ENCODE results near the gene MUC5B. TPM values are rescaled to one million over a fixed set of nuclear protein-coding genes. Genes with fewer than 3 reads are reported as not detected.

MUC5B gene
- total and polyA plus RNA-seq, 4 donors, result 0.17 to 0.95 (median 0.50) TPM; not detected in 1

DNA sequence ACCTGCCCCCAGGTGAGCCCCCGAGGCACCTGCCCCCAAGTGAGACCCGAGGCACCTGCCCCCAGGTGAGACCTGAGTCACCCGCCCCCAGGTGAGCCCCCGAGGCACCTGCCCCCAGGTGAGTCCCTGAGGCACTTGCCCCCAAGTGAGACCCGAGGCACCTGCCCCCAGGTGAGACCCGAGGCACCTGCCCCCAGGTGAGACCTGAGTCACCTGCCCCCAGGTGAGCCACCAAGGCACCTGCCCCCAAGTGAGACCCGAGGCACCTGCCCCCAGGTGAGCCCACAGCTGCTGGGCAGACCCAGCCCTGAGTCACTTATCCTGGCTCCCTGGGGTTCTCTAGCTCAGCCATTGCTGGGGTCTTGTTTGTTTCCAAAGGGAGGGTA is 36.2 kb downstream of the MUC5B start:
- H3K4me1 ChIP-seq (ENCODE audit: control insufficient read depth in 4 of 4, insufficient read depth in 4 of 4, low read length in 3 of 4), result peaks cover 8 to 18% (median 14%) of the 10 kb centered on the region in 4 donors
- H3K9ac ChIP-seq (ENCODE audit: low read depth in 1 of 2, low read length in 2 of 2), result no peak overlapping the region
- no peak for DNase-seq (ENCODE audit: low spot score)
- no peak overlapping the region for H3K4me3 ChIP-seq (ENCODE audit: low read depth in 1 of 3, low read length in 3 of 3)
- WGBS, result 83% methylated on average over 7 of the region's 7 CpGs
- TF ChIP-seq EGR1 (IDR thresholded peaks at IDR 0.05; ENCODE audit: low read depth in 2 of 2) (no peak), SP1 (IDR thresholded peaks at IDR 0.05) (no peak), ATF3 (IDR thresholded peaks at IDR 0.05) (no peak), NR2F2 (IDR thresholded peaks at IDR 0.05) (no peak), YY1 (IDR thresholded peaks at IDR 0.05) (no peak), REST (IDR thresholded peaks at IDR 0.05) (no peak), RAD21 (IDR thresholded peaks at IDR 0.05) (no peak), GABPA (IDR thresholded peaks at IDR 0.05 in 1 of 2, conservative IDR thresholded peaks at IDR 0.05 in 1 of 2) (no peak), HNF4G (IDR thresholded peaks at IDR 0.05) (no peak), HNF4A (conservative IDR thresholded peaks at IDR 0.05) (no peak)
- H3K36me3 ChIP-seq (ENCODE audit: control insufficient read depth in 4 of 4, insufficient read depth in 3 of 4, low read depth in 1 of 4, low read length in 3 of 4), result no peaks in the 10 kb centered on the region
- H3K9me3 ChIP-seq (ENCODE audit: control insufficient read depth in 4 of 4, low read length in 3 of 4), result no peaks in the 10 kb centered on the region
- H3K27me3 ChIP-seq (ENCODE audit: control insufficient read depth in 4 of 4, insufficient read depth in 4 of 4, low read length in 3 of 4), result no peaks in the 10 kb centered on the region
- H3K27ac ChIP-seq (ENCODE audit: low read depth in 1 of 2, low read length in 2 of 2), result no peak overlapping the region

- no peak overlapping the region for H3K9ac ChIP-seq (ENCODE audit: low read depth in 1 of 2, low read length in 2 of 2)
- H3K9me3 ChIP-seq (ENCODE audit: control insufficient read depth in 4 of 4, low read length in 3 of 4), result no peaks in the 10 kb centered on the region
- TF ChIP-seq FOXA1 (IDR thresholded peaks at IDR 0.05) (no peak), HNF4G (IDR thresholded peaks at IDR 0.05) (no peak), SP1 (IDR thresholded peaks at IDR 0.05) (no peak), RXRA (IDR thresholded peaks at IDR 0.05) (no peak), FOXA2 (IDR thresholded peaks at IDR 0.05) (no peak)
- H3K4me3 ChIP-seq (ENCODE audit: low read depth in 1 of 3, low read length in 3 of 3), result no peak overlapping the region
- H3K36me3 ChIP-seq (ENCODE audit: control insufficient read depth in 4 of 4, insufficient read depth in 3 of 4, low read depth in 1 of 4, low read length in 3 of 4), result no peaks in the 10 kb centered on the region
- WGBS, result 90% methylated on average over 9 of the region's 9 CpGs
- no peak overlapping the region for H3K27ac ChIP-seq (ENCODE audit: low read depth in 1 of 2, low read length in 2 of 2)
- no peak for DNase-seq (ENCODE audit: low spot score)
- H3K27me3 ChIP-seq (ENCODE audit: control insufficient read depth in 4 of 4, insufficient read depth in 4 of 4, low read length in 3 of 4), result no peaks in the 10 kb centered on the region
- peaks cover 8 to 18% (median 14%) of the 10 kb centered on the region in 4 donors for H3K4me1 ChIP-seq (ENCODE audit: control insufficient read depth in 4 of 4, insufficient read depth in 4 of 4, low read length in 3 of 4)
These were observed 36.7 kb downstream of the MUC5B start for GRCh38 chr11:1259561-1259960.

DNA sequence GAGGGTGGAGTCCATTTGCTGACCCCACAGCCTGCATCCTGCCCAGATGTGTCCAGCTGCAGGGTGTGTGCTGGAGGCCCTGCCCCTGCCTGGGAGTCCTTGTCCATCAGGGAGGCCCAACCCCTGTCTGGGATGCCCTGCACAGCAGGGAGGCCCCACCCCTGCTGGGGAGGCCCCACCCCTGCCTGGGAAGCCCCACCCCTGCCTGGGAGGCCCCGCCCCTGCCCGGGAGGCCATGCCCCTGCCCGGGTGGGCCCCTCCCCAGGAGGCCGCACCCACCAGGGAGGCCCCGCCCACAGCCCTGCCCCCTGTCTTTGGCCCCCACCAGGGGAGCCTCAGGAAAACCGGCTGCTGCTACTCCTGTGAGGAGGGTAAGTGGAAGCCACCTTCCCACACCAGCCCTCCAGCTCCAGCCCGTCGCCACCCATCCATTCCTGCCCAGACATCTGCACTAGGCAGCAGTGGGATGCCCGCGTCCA is 37.2 kb downstream of the MUC5B start:
- Histone ChIP-seq H3K4me3 (ENCODE audit: low read depth in 1 of 3, low read length in 3 of 3) (no peak overlapping the region), H3K9ac (ENCODE audit: low read depth in 1 of 2, low read length in 2 of 2) (no peak overlapping the region), H3K36me3 (ENCODE audit: control insufficient read depth in 4 of 4, insufficient read depth in 3 of 4, low read depth in 1 of 4, low read length in 3 of 4) (no peaks in the 10 kb centered on the region), H3K27me3 (ENCODE audit: control insufficient read depth in 4 of 4, insufficient read depth in 4 of 4, low read length in 3 of 4) (no peaks in the 10 kb centered on the region), H3K27ac (ENCODE audit: low read depth in 1 of 2, low read length in 2 of 2) (no peak overlapping the region), H3K9me3 (ENCODE audit: control insufficient read depth in 4 of 4, low read length in 3 of 4) (no peaks in the 10 kb centered on the region), H3K4me1 (ENCODE audit: control insufficient read depth in 4 of 4, insufficient read depth in 4 of 4, low read length in 3 of 4) (peaks cover 8 to 18% (median 14%) of the 10 kb centered on the region in 4 donors)
- peak; percentile 73 for DNase-seq (ENCODE audit: low spot score)
- TF ChIP-seq FOXA2 (IDR thresholded peaks at IDR 0.05) (no peak), REST (IDR thresholded peaks at IDR 0.05) (no peak), EGR1 (IDR thresholded peaks at IDR 0.05; ENCODE audit: low read depth in 2 of 2) (no peak), ATF3 (IDR thresholded peaks at IDR 0.05) (no peak), YY1 (IDR thresholded peaks at IDR 0.05) (no peak), JUND (IDR thresholded peaks at IDR 0.05) (no peak)
- TF ChIP-seq, protein P1, sequence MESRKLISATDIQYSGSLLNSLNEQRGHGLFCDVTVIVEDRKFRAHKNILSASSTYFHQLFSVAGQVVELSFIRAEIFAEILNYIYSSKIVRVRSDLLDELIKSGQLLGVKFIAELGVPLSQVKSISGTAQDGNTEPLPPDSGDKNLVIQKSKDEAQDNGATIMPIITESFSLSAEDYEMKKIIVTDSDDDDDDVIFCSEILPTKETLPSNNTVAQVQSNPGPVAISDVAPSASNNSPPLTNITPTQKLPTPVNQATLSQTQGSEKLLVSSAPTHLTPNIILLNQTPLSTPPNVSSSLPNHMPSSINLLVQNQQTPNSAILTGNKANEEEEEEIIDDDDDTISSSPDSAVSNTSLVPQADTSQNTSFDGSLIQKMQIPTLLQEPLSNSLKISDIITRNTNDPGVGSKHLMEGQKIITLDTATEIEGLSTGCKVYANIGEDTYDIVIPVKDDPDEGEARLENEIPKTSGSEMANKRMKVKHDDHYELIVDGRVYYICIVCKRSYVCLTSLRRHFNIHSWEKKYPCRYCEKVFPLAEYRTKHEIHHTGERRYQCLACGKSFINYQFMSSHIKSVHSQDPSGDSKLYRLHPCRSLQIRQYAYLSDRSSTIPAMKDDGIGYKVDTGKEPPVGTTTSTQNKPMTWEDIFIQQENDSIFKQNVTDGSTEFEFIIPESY (IDR thresholded peaks at IDR 0.05), result no peak
- WGBS, result 74% methylated on average over 10 of the region's 10 CpGs

Measured in liver (tissue), 9 donors.